K562 (cell line): ENCODE results near the gene RNF123. TPM values are rescaled to one million over a fixed set of nuclear protein-coding genes. Genes with fewer than 3 reads are reported as not detected.

Source experiments
- ATF7 ChIP-seq: fragments of 450-650 bp; IDR thresholded peaks from 2 replicates; pipeline ENCODE4 v1.7.1; 2014; ENCODE audit warnings: mild to moderate bottlenecking, moderate library complexity
- BHLHE40 ChIP-seq: IDR thresholded peaks from 2 replicates; pipeline ENCODE4 v1.6.1; 2011; ENCODE audit warnings: low read length, improper control_type of control experiment
- CGGBP1 ChIP-seq: fragments of 250-450 bp; sonication (Bioruptor Pico); IDR thresholded peaks from 2 replicates; pipeline ENCODE4 v1.9.0; 2021; ENCODE audit warnings: mild to moderate bottlenecking
- ESRRA ChIP-seq: fragments of 450-650 bp; IDR thresholded peaks from 2 replicates; pipeline ENCODE4 v1.6.1; 2014; ENCODE audit warnings: low read depth, mild to moderate bottlenecking, moderate library complexity, borderline replicate concordance
- FOXP1 ChIP-seq: sonication (generic); formaldehyde crosslinking; IDR thresholded peaks from 2 replicates; pipeline ENCODE4 v1.8.0; 2022; ENCODE audit warnings: mild to moderate bottlenecking, missing genetic modification reagents
- HCFC1 ChIP-seq: IDR thresholded peaks from 2 replicates; pipeline ENCODE4 v1.6.1; 2012; ENCODE audit warnings: low read depth, low read length, improper control_type of control experiment
- KDM5B ChIP-seq: fragments of 200-600 bp; sonication (generic); IDR thresholded peaks from 2 replicates; pipeline ENCODE4 v1.6.1; 2012; ENCODE audit warnings: low read depth, mild to moderate bottlenecking, moderate library complexity, low read length, control low read depth, inconsistent platforms; ENCODE audit not compliant: insufficient replicate concordance
- KHSRP ChIP-seq: fragments of 450-650 bp; IDR thresholded peaks from 2 replicates; pipeline ENCODE4 v1.6.1; 2017
- NCOR1 ChIP-seq: fragments of 450-650 bp; IDR thresholded peaks from 2 replicates; pipeline ENCODE4 v1.6.1; 2016; ENCODE audit warnings: mild to moderate bottlenecking, moderate library complexity
- RBBP5 ChIP-seq: fragments of 200-600 bp; sonication (generic); IDR thresholded peaks from 2 replicates; pipeline ENCODE4 v1.6.1; 2012; ENCODE audit warnings: borderline replicate concordance, mild to moderate bottlenecking, low read length, control low read depth, inconsistent platforms; ENCODE audit not compliant: insufficient read depth, poor library complexity, severe bottlenecking
- RBM22 ChIP-seq: fragments of 200-400 bp; formaldehyde crosslinking; IDR thresholded peaks from 2 replicates; pipeline ENCODE4 v1.6.1; 2018; ENCODE audit warnings: low read length, low read depth; ENCODE audit not compliant: poor library complexity, severe bottlenecking
- SRSF7 ChIP-seq: fragments of 200-400 bp; formaldehyde crosslinking; optimal IDR thresholded peaks from 2 replicates; pipeline ENCODE3; 2017; ENCODE audit warnings: mild to moderate bottlenecking, low read depth, low read length
- TBP ChIP-seq: optimal IDR thresholded peaks from 2 replicates; pipeline ENCODE3; 2011; ENCODE audit warnings: low read depth, low read length, improper control_type of control experiment
- TOE1 ChIP-seq, 2 experiments: fragments of 450-650 bp in 1 of 2; sonication (generic) in 1 of 2; formaldehyde crosslinking in 1 of 2; IDR thresholded peaks; 2 replicates each; pipeline versions ENCODE4 v1.7.1 to v1.8.0; 2016 to 2022; ENCODE audit warnings: borderline replicate concordance in 2 of 2, mild to moderate bottlenecking in 2 of 2, antibody characterized with exemption in 1 of 2, inconsistent platforms in 1 of 2, low read depth in 1 of 2, missing genetic modification reagents in 1 of 2, moderate library complexity in 1 of 2
- VEZF1 ChIP-seq: fragments of 200-800 bp; sonication (Bioruptor generic); IDR thresholded peaks from 2 replicates; pipeline ENCODE4 v1.6.1; 2017; ENCODE audit warnings: missing genetic modification characterization, missing compliant biosample characterization
- ZBTB11 ChIP-seq, 3 experiments: fragments of 200-800 bp in 1 of 3; fragments of 250-450 bp in 1 of 3; fragments of 450-650 bp in 1 of 3; sonication (Bioruptor Pico) in 1 of 3; sonication (Bioruptor generic) in 1 of 3; formaldehyde crosslinking in 1 of 3; IDR thresholded peaks; 2 replicates each; pipeline versions ENCODE4 v1.6.1 to v1.8.0; 2016 to 2022; ENCODE audit warnings: mild to moderate bottlenecking in 2 of 3, missing genetic modification characterization in 2 of 3, missing compliant biosample characterization in 1 of 3, moderate library complexity in 1 of 3
- ZNF280A ChIP-seq: fragments of 450-650 bp; IDR thresholded peaks from 2 replicates; pipeline ENCODE4 v1.6.1; 2018; ENCODE audit warnings: mild to moderate bottlenecking, low read depth; ENCODE audit not compliant: partially characterized antibody
- polyA plus RNA-seq, 8 experiments: library from polyadenylated mRNA; depleted of rRNA in 4 of 8; stranded (reverse) in 5 of 8; unstranded in 3 of 8; fragments of >200 nt; fragmentation: Nextera tagmentation in 2 of 8; fragmentation: Illumina TruSeq in 1 of 8; extraction: Ambion mirVana in 2 of 8; extraction: Trizol in 1 of 8; gene quantifications; 2 replicates each; pipeline versions ENCODE4 v1.2.1 to v1.2.3, GENCODE V29; 2011 to 2014; ENCODE audit warnings: inconsistent platforms in 1 of 8, missing spikeins in 1 of 8
- total RNA-seq, 7 experiments: library from RNA; depleted of rRNA in 6 of 7; stranded (reverse); fragments of >200 nt in 6 of 7; fragmentation: Illumina TruSeq in 2 of 7; extraction: Trizol in 2 of 7; gene quantifications; 2 replicates each; pipeline versions ENCODE4 v1.2.1 to v1.2.3, GENCODE V29; 2011 to 2021; ENCODE audit warnings: low replicate concordance in 1 of 7
- TF ChIP-seq, protein P1 (sequence below): fragments of 450-650 bp; formaldehyde crosslinking; IDR thresholded peaks from 2 replicates; pipeline ENCODE4 v1.4.0; 2022; ENCODE audit warnings: missing genetic modification characterization

Gene RNF123
- total and polyA plus RNA-seq, 9 of the 15 experiments (the other 6 are each of a cell fraction or from before 2014, with no cell fraction given), result 8.7 to 53.1 (median 17.5) TPM

DNA sequence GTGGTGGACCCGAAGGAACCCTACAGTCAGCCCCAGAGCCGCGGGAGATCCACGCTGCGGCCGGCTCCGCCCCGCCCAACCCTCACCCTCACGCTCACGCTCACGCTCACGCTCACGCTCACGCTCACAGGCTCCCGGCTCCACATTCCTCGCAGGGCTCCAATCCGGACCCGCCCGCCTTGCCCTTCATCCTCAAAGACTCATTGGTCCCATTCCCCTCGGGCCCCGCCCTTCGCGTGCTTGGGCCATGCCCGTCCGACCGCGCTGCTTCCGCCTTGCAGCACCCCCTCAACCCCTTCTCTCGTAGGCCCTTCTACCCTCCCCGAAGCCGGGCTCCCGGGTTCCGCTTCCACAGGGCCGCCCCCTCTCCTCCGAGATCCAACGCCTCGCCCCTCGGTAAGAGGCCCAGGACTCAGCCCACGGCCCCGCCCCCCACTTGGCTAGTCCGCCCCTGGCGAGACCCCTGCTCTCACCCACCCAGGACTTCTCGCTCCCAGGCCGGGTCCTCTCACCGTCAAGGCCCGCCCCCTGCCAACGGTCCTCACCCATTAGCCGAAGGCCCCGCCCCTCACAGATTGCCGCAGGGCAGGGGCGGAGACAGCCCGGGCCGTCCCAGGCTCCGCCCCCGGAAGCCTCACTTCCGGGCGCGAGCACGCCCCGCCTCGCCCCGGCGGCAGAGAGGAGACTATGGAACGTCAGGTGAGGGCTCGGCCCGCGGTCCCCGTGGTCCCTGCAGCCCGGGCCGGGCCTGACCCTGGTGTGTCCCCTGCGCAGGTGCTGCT is 15.5 kb upstream of the RNF123 start, which contains the start of gene APEH (continued):
- TF ChIP-seq RBBP5, result no peak
- TF ChIP-seq ZBTB11 (CRISPR knock-in tag; IDR thresholded peaks at IDR 0.05), result peak; percentile 86 to 97 (median 94); a peak in 5 of 6 replicates
- no peak for TF ChIP-seq RBM22
- TF ChIP-seq, protein P1, sequence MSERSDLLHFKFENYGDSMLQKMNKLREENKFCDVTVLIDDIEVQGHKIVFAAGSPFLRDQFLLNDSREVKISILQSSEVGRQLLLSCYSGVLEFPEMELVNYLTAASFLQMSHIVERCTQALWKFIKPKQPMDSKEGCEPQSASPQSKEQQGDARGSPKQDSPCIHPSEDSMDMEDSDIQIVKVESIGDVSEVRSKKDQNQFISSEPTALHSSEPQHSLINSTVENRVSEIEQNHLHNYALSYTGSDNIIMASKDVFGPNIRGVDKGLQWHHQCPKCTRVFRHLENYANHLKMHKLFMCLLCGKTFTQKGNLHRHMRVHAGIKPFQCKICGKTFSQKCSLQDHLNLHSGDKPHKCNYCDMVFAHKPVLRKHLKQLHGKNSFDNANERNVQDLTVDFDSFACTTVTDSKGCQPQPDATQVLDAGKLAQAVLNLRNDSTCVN (CRISPR knock-in tag), result no peak
- peak; percentile 38 for TF ChIP-seq ATF7
- peak; percentile 84 for TF ChIP-seq VEZF1
- peak; percentile 48; the same call in 1 of the 2 replicates for TF ChIP-seq HCFC1
- no peak for TF ChIP-seq ZNF280A
- no peak for TF ChIP-seq NCOR1
- TF ChIP-seq TBP, result peak; percentile 18
- peak; percentile 87; the same call in 1 of the 2 replicates for TF ChIP-seq TOE1 (IDR thresholded peaks at IDR 0.05; ENCODE audit: borderline replicate concordance)
- no peak for TF ChIP-seq TOE1 (CRISPR knock-in tag; IDR thresholded peaks at IDR 0.05; ENCODE audit: borderline replicate concordance, low read depth)
- no peak for TF ChIP-seq CGGBP1 (CRISPR knock-in tag)
- TF ChIP-seq KHSRP, result no peak
- peak; percentile 21; the same call in 1 of the 2 replicates for TF ChIP-seq ESRRA
- no peak for TF ChIP-seq FOXP1 (CRISPR knock-in tag)
- no peak for TF ChIP-seq SRSF7
- TF ChIP-seq KDM5B, result peak; percentile 6
- peak; percentile 59 for TF ChIP-seq BHLHE40
